A549 (cell line): ENCODE data around the gene PAFAH1B2. TPM values are rescaled to one million over a fixed set of nuclear protein-coding genes. Genes with fewer than 3 reads are reported as not detected.

Source experiments
- ATAC-seq, 2 experiments: fragments of 200-7000 bp in 1 of 2; fragments of >200 bp in 1 of 2; cut with Nextera tagmentation in 1 of 2; cut with Tn5 transposase in 1 of 2; 3 replicates each; pipeline versions ENCODE4 v1.8.0 to v1.9.1; 2018 to 2020; ENCODE audit warnings: mild to moderate bottlenecking in 1 of 2, moderate library complexity in 1 of 2
- CTCF ChIA-PET: fragments of 300-600 bp; sonication (Branson Sonifier 250); formaldehyde crosslinking; extraction: SDS; loops from one replicate; lab custom pipeline; 2021; ENCODE audit warnings: antibody characterized with exemption, inconsistent platforms; lab: Yijun Ruan, JAX
- POLR2A ChIA-PET: fragments of 350-600 bp; formaldehyde crosslinking; extraction: SDS; loops from one replicate; lab custom pipeline; 2021; ENCODE audit warnings: antibody characterized with exemption, inconsistent platforms; lab: Yijun Ruan, JAX
- DNase-seq, 2 experiments: peaks; one replicate each; pipeline versions ENCODE4 v3.0.0 to v3.0.0-alpha.2; 2011 to 2016; ENCODE audit warnings: low read depth in 1 of 2, low spot score in 1 of 2
- FAIRE-seq: peaks from 2 replicates; lab custom pipeline; 2011; peaks lifted over from hg19 to GRCh38; lab: Jason Lieb, UNC
- H3K27ac ChIP-seq, 2 experiments: fragments of >200 bp; sonication (Bioruptor Twin); formaldehyde crosslinking; 3 replicates each; pipeline ENCODE4 v1.5.1; 2016 to 2017
- H3K4me1 ChIP-seq: fragments of >200 bp; sonication (Bioruptor Twin); formaldehyde crosslinking; 3 replicates; pipeline ENCODE4 v1.6.1; 2016
- H3K4me2 ChIP-seq: fragments of >200 bp; sonication (Bioruptor Twin); formaldehyde crosslinking; 3 replicates; pipeline ENCODE4 v1.6.1; 2016
- H3K4me3 ChIP-seq: fragments of >200 bp; sonication (Bioruptor Twin); formaldehyde crosslinking; 3 replicates; pipeline ENCODE4 v1.5.1; 2016
- H3K9me3 ChIP-seq: fragments of >200 bp; sonication (Bioruptor Twin); formaldehyde crosslinking; 3 replicates; pipeline ENCODE4 v1.6.1; 2016
- ATOH8 ChIP-seq: fragments of 250-450 bp; sonication (Bioruptor Pico); IDR thresholded peaks from 2 replicates; pipeline ENCODE4 v1.5.0; 2020; ENCODE audit warnings: low read depth, mild to moderate bottlenecking, moderate library complexity
- BCL3 ChIP-seq: fragments of >200 bp; sonication (Bioruptor Twin); formaldehyde crosslinking; IDR thresholded peaks from 3 replicates; pipeline ENCODE4 v1.6.1; 2016
- CEBPB ChIP-seq, 2 experiments: fragments of >200 bp in 1 of 2; sonication (Bioruptor Twin) in 1 of 2; formaldehyde crosslinking in 1 of 2; IDR thresholded peaks; 2 replicates each; pipeline ENCODE4 v1.6.1; 2012 to 2016
- E2F6 ChIP-seq: IDR thresholded peaks from 2 replicates; pipeline ENCODE4 v1.6.1; 2012; ENCODE audit warnings: low read depth, borderline replicate concordance
- ESRRA ChIP-seq: fragments of 150-350 bp; IDR thresholded peaks from 2 replicates; pipeline ENCODE4 v1.6.1; 2014; ENCODE audit warnings: mild to moderate bottlenecking, low read length, borderline replicate concordance
- FOSL2 ChIP-seq, 2 experiments: fragments of 450-650 bp in 1 of 2; fragments of >200 bp in 1 of 2; sonication (Bioruptor Twin) in 1 of 2; formaldehyde crosslinking; IDR thresholded peaks; 2 replicates each; pipeline versions ENCODE4 v1.5.0 to v1.6.1; 2016 to 2020; ENCODE audit warnings: mild to moderate bottlenecking in 1 of 2, moderate library complexity in 1 of 2
- FOXS1 ChIP-seq: fragments of 250-450 bp; sonication (Bioruptor Pico); IDR thresholded peaks from 2 replicates; pipeline ENCODE4 v1.5.0; 2020; ENCODE audit warnings: mild to moderate bottlenecking, moderate library complexity
- HEYL ChIP-seq: fragments of 250-450 bp; sonication (Bioruptor Pico); IDR thresholded peaks from 2 replicates; pipeline ENCODE4 v1.8.0; 2021; ENCODE audit warnings: mild to moderate bottlenecking, moderate library complexity
- JUN ChIP-seq, 2 experiments: fragments of >200 bp; sonication (Bioruptor Twin); formaldehyde crosslinking; IDR thresholded peaks; 2 replicates in 1 of 2; 3 replicates in 1 of 2; pipeline ENCODE4 v1.6.1; 2016 to 2017
- KDM1A ChIP-seq: fragments of 200-600 bp; sonication (generic); IDR thresholded peaks from 2 replicates; pipeline ENCODE4 v1.6.1; 2016; ENCODE audit warnings: low read depth, mild to moderate bottlenecking
- MAFK ChIP-seq: fragments of 450-650 bp; IDR thresholded peaks from 2 replicates; pipeline ENCODE4 v1.6.1; 2014; ENCODE audit not compliant: partially characterized antibody
- MAX ChIP-seq: IDR thresholded peaks from 2 replicates; pipeline ENCODE4 v1.6.1; 2012
- NPAS2 ChIP-seq: fragments of 250-450 bp; sonication (Bioruptor Pico); IDR thresholded peaks from 2 replicates; pipeline ENCODE4 v1.8.0; 2022; ENCODE audit warnings: mild to moderate bottlenecking, moderate library complexity, borderline replicate concordance
- NR3C1 ChIP-seq: fragments of >200 bp; sonication (Bioruptor Twin); formaldehyde crosslinking; IDR thresholded peaks from 3 replicates; pipeline ENCODE4 v1.6.1; 2017
- PBX3 ChIP-seq: IDR thresholded peaks from 2 replicates; pipeline ENCODE4 v1.6.1; 2012
- PHF8 ChIP-seq: fragments of 200-600 bp; sonication (generic); IDR thresholded peaks from 2 replicates; pipeline ENCODE4 v1.6.1; 2016; ENCODE audit warnings: low read depth, mild to moderate bottlenecking, antibody characterized with exemption, moderate library complexity, borderline replicate concordance
- POLR2A ChIP-seq: IDR thresholded peaks from 2 replicates; pipeline ENCODE4 v1.6.1; 2012; ENCODE audit warnings: mild to moderate bottlenecking, low read length
- RAD21 ChIP-seq, 2 experiments: fragments of >200 bp in 1 of 2; sonication (Bioruptor Twin) in 1 of 2; formaldehyde crosslinking in 1 of 2; IDR thresholded peaks in 1 of 2; conservative IDR thresholded peaks in 1 of 2; 2 replicates in 1 of 2; 3 replicates in 1 of 2; pipeline ENCODE4 v1.6.1; 2012 to 2018; ENCODE audit warnings: inconsistent platforms in 1 of 2
- RARB ChIP-seq: fragments of 250-450 bp; sonication (Bioruptor Pico); IDR thresholded peaks from 2 replicates; pipeline ENCODE4 v1.8.0; 2021; ENCODE audit warnings: mild to moderate bottlenecking, moderate library complexity
- SMC3 ChIP-seq: fragments of >200 bp; sonication (Bioruptor Twin); formaldehyde crosslinking; IDR thresholded peaks from 3 replicates; pipeline ENCODE4 v1.6.1; 2018; ENCODE audit warnings: inconsistent platforms
- SREBF2 ChIP-seq: fragments of 450-650 bp; IDR thresholded peaks from 2 replicates; pipeline ENCODE4 v1.6.1; 2014; ENCODE audit warnings: mild to moderate bottlenecking, moderate library complexity
- TFCP2L1 ChIP-seq: fragments of 250-450 bp; sonication (Bioruptor Pico); IDR thresholded peaks from 2 replicates; pipeline ENCODE4 v1.5.0; 2021; ENCODE audit warnings: mild to moderate bottlenecking
- WGBS: methylation state at CpG from one replicate; pipeline ENCODE4 v1.1.6; 2017; ENCODE audit errors: missing lambda C conversion rate; 5-methylcytosine and 5-hydroxymethylcytosine counted together
- polyA plus RNA-seq, 4 experiments: library from polyadenylated mRNA; depleted of rRNA in 3 of 4; stranded (reverse); fragments of >200 nt; fragmentation: RNase III in 1 of 4; extraction: RNeasy Plus Mini Kit Qiagen cat#74134 plus additional on column Dnase treatment in 1 of 4; gene quantifications; 2 replicates in 3 of 4; 3 replicates in 1 of 4; pipeline ENCODE4 v1.2.3, GENCODE V29; 2011 to 2017

PAFAH1B2 gene
- polyA plus RNA-seq, 2 of the 4 experiments (the other 2 are of a cell fraction): 32.9 to 55.3 TPM

GRCh38 chr11:117214404-117215110, 70.5 kb downstream of the PAFAH1B2 start:
- Histone ChIP-seq H3K27ac (no peak overlapping the region), H3K9me3 (no peaks in the 10 kb centered on the region), H3K4me1 (no peaks in the 10 kb centered on the region), H3K4me3 (no peak overlapping the region), H3K4me2 (no peak overlapping the region)
- no peak for FAIRE-seq
- ATAC-seq: no peak
- CTCF ChIA-PET: interaction anchor here (0.6 to 2.5 kb wide), 3 partner anchors 12 to 17 kb away, joined by 3 to 13 read pairs (median 3); partner anchors contain the start of gene PCSK7
- 91% methylated on average over 7 of the region's 7 CpGs for WGBS
- POLR2A ChIA-PET: no interaction called here
- no peak for DNase-seq
- TF ChIP-seq SMC3 (no peak), KDM1A (no peak), RARB (CRISPR knock-in tag) (no peak), TFCP2L1 (CRISPR knock-in tag) (no peak), PBX3 (no peak), POLR2A (no peak), JUN (IDR thresholded peaks at IDR 0.05) (no peak), FOSL2 (IDR thresholded peaks at IDR 0.05) (no peak), FOSL2 (CRISPR knock-in tag; IDR thresholded peaks at IDR 0.05) (no peak)
- TF ChIP-seq, all 56 proteins: peak for 0

- Histone ChIP-seq H3K4me3 (no peak overlapping the region), H3K4me2 (no peak overlapping the region), H3K4me1 (0 out of 3 replicates have a peak, but pooled peaks cover 4% of the 10 kb centered on the region)
- WGBS: 86% methylated on average over 11 of the region's 11 CpGs
- no peak for ATAC-seq
- ChIA-PET POLR2A (no interaction called here), CTCF (interaction anchor here (0.9 to 2.7 kb wide), 2 partner anchors 9 to 36 kb away, joined by 3 to 18 read pairs; no protein-coding TSS in a partner anchor)
- DNase-seq: no peak
- no peak for FAIRE-seq
- TF ChIP-seq PHF8 (no peak), POLR2A (no peak), MAFK (no peak), NR3C1 (no peak), TFCP2L1 (CRISPR knock-in tag) (no peak), HEYL (CRISPR knock-in tag) (no peak), RAD21 (conservative IDR thresholded peaks at IDR 0.05 in 1 of 2, IDR thresholded peaks at IDR 0.05 in 1 of 2) (no peak), ATOH8 (no peak), FOSL2 (IDR thresholded peaks at IDR 0.05) (no peak), FOSL2 (CRISPR knock-in tag; IDR thresholded peaks at IDR 0.05) (no peak), E2F6 (no peak), PBX3 (no peak), BCL3 (no peak), RARB (CRISPR knock-in tag) (no peak), NPAS2 (CRISPR knock-in tag) (no peak), CEBPB (IDR thresholded peaks at IDR 0.05) (no peak), FOXS1 (CRISPR knock-in tag) (no peak), SREBF2 (no peak), ESRRA (no peak), MAX (no peak)
- TF ChIP-seq, all 56 proteins: peak for 0
- H3K9me3 ChIP-seq: no peaks in the 10 kb centered on the region
- no peak overlapping the region for H3K27ac ChIP-seq
Observed at GRCh38 chr11:117217141-117218084, 73.3 kb downstream of the PAFAH1B2 start.
